Activated T-helper 1 cell treated with anti-CD3 and anti-CD28 coated beads, Interleukin-2, amount 50 U/mL, for 16 hours (primary cell): Measurements from ENCODE around the gene CDH4.

Experiments used
- DNase-seq, 2 donors: peaks; one replicate each; pipeline ENCODE4 v3.0.0-alpha.2; 2020; ENCODE audit warnings: low read depth in 1 of 2, low spot score in 1 of 2

CDH4 gene

GRCh38 chr20:61799394-61799923 is 547.4 kb downstream of the CDH4 start:
- no peak for DNase-seq

- DNase-seq, result no peak
Observed at GRCh38 chr20:61799928-61800327, 547.9 kb downstream of the CDH4 start.

- DNase-seq, result no peak
Observed at GRCh38 chr20:61800359-61801064, 548.5 kb downstream of the CDH4 start.

GRCh38 chr20:61801065-61801360 is 549.0 kb downstream of the CDH4 start:
- DNase-seq, result no peak

- no peak for DNase-seq
Observed at GRCh38 chr20:61801428-61801827, 549.4 kb downstream of the CDH4 start.

GRCh38 chr20:61801857-61802442 is 549.9 kb downstream of the CDH4 start:
- DNase-seq, result no peak

- DNase-seq, result no peak
Observed at GRCh38 chr20:61802721-61803311, 550.8 kb downstream of the CDH4 start.

- no peak for DNase-seq
Observed at GRCh38 chr20:61803416-61803914, 551.4 kb downstream of the CDH4 start.

GRCh38 chr20:61803915-61804751 is 552.1 kb downstream of the CDH4 start:
- DNase-seq, result no peak

- no peak for DNase-seq
Observed at GRCh38 chr20:61804752-61805295, 552.8 kb downstream of the CDH4 start.

GRCh38 chr20:61805365-61805764 is 553.3 kb downstream of the CDH4 start:
- DNase-seq, result no peak

GRCh38 chr20:61805781-61806180 is 553.7 kb downstream of the CDH4 start:
- DNase-seq, result no peak

- DNase-seq, result no peak
Observed at GRCh38 chr20:61806314-61806713, 554.3 kb downstream of the CDH4 start.

GRCh38 chr20:61806995-61807394 is 554.9 kb downstream of the CDH4 start:
- no peak for DNase-seq

GRCh38 chr20:61807471-61808160 is 555.6 kb downstream of the CDH4 start:
- no peak for DNase-seq

GRCh38 chr20:61808447-61808846 is 556.4 kb downstream of the CDH4 start:
- DNase-seq, result no peak

GRCh38 chr20:61809006-61809770 is 557.1 kb downstream of the CDH4 start:
- DNase-seq, result no peak

- no peak for DNase-seq
Observed at GRCh38 chr20:61810066-61810737, 558.1 kb downstream of the CDH4 start.

- DNase-seq, result no peak
Observed at GRCh38 chr20:61810738-61811135, 558.7 kb downstream of the CDH4 start.
